Neuronal stem cell (in vitro differentiated cells): ENCODE data around the gene CNMD.

Experiments
- DNase-seq: peaks from one replicate; pipeline ENCODE4 v3.0.0-alpha.2; 2013; ENCODE audit warnings: low spot score
- H2AFZ ChIP-seq: one replicate; pipeline ENCODE4 v1.6.1; 2013; ENCODE audit warnings: mild to moderate bottlenecking, low read length, inconsistent platforms
- H2AK5ac ChIP-seq: 2 replicates; pipeline ENCODE4 v1.6.1; 2013; ENCODE audit warnings: low read depth, mild to moderate bottlenecking, inconsistent platforms, low read length, moderate library complexity, mixed read lengths
- H2BK120ac ChIP-seq: 2 replicates; pipeline ENCODE4 v1.6.1; 2013; ENCODE audit warnings: low read depth, mild to moderate bottlenecking, inconsistent platforms, low read length, moderate library complexity, mixed read lengths
- H2BK12ac ChIP-seq: one replicate; pipeline ENCODE4 v1.6.1; 2013; ENCODE audit warnings: low read length, inconsistent platforms
- H2BK15ac ChIP-seq: 2 replicates; pipeline ENCODE4 v1.6.1; 2013; ENCODE audit warnings: mild to moderate bottlenecking, low read length, inconsistent platforms, mixed read lengths
- H2BK5ac ChIP-seq: one replicate; pipeline ENCODE4 v1.6.1; 2013; ENCODE audit warnings: inconsistent platforms, mild to moderate bottlenecking, low read length, moderate library complexity
- H3K14ac ChIP-seq: one replicate; pipeline ENCODE4 v1.6.1; 2013; ENCODE audit warnings: low read length, inconsistent platforms
- H3K18ac ChIP-seq: 2 replicates; pipeline ENCODE4 v1.6.1; 2013; ENCODE audit warnings: low read length, inconsistent platforms
- H3K23ac ChIP-seq: 2 replicates; pipeline ENCODE4 v1.6.1; 2013; ENCODE audit warnings: low read depth, mild to moderate bottlenecking, mixed read lengths, low read length, inconsistent platforms; ENCODE audit not compliant: poor library complexity
- H3K27ac ChIP-seq: replicated peaks from 3 replicates; pipeline ENCODE4 v1.5.1; 2013; ENCODE audit warnings: low read length, inconsistent platforms
- H3K27me3 ChIP-seq, 3 experiments: 2 replicates each; pipeline ENCODE4 v1.6.1; 2013; ENCODE audit warnings: low read length in 3 of 3, mild to moderate bottlenecking in 2 of 3, inconsistent platforms in 1 of 3, low read depth in 1 of 3, mixed read lengths in 1 of 3, moderate library complexity in 1 of 3; ENCODE audit not compliant: control insufficient read depth in 3 of 3, insufficient read depth in 3 of 3
- H3K36me3 ChIP-seq, 2 donors: replicated peaks in 1 of 2; 2 replicates each; pipeline ENCODE4 v1.6.1; 2013; ENCODE audit warnings: low read length in 2 of 2; ENCODE audit not compliant: control insufficient read depth in 2 of 2, insufficient read depth in 2 of 2
- H3K4ac ChIP-seq: 2 replicates; pipeline ENCODE4 v1.6.1; 2013; ENCODE audit warnings: inconsistent platforms, mild to moderate bottlenecking, low read length, moderate library complexity
- H3K4me1 ChIP-seq, 2 donors: 1 replicate in 1 of 2; 2 replicates in 1 of 2; pipeline ENCODE4 v1.6.1; 2013; ENCODE audit warnings: low read length in 2 of 2, low read depth in 1 of 2; ENCODE audit not compliant: control insufficient read depth in 2 of 2, insufficient read depth in 1 of 2
- H3K4me2 ChIP-seq: one replicate; pipeline ENCODE4 v1.6.1; 2013; ENCODE audit warnings: mild to moderate bottlenecking, low read length, inconsistent platforms; ENCODE audit not compliant: insufficient read depth, poor library complexity, severe bottlenecking
- H3K4me3 ChIP-seq, 2 donors: 2 replicates each; pipeline ENCODE4 v1.5.1; 2013; ENCODE audit warnings: low read length in 2 of 2, mild to moderate bottlenecking in 2 of 2, inconsistent platforms in 1 of 2, moderate library complexity in 1 of 2
- H3K79me1 ChIP-seq: one replicate; pipeline ENCODE4 v1.6.1; 2013; ENCODE audit warnings: low read depth, mild to moderate bottlenecking, inconsistent platforms, low read length, moderate library complexity
- H3K9ac ChIP-seq: one replicate; pipeline ENCODE4 v1.6.1; 2013; ENCODE audit warnings: mild to moderate bottlenecking, low read depth, low read length, inconsistent platforms; ENCODE audit not compliant: poor library complexity
- H3K9me3 ChIP-seq, 2 donors: replicated peaks in 1 of 2; 2 replicates each; pipeline versions ENCODE3 to v1.6.1; 2013; ENCODE audit warnings: low read length in 2 of 2, mild to moderate bottlenecking in 2 of 2, inconsistent platforms in 1 of 2, low read depth in 1 of 2, mixed read lengths in 1 of 2, moderate library complexity in 1 of 2; ENCODE audit not compliant: control insufficient read depth in 2 of 2, insufficient read depth in 1 of 2
- H4K8ac ChIP-seq: one replicate; pipeline ENCODE4 v1.6.1; 2013; ENCODE audit warnings: low read depth, mild to moderate bottlenecking, inconsistent platforms, low read length, moderate library complexity
- H4K91ac ChIP-seq: one replicate; pipeline ENCODE4 v1.6.1; 2013; ENCODE audit warnings: low read length, low read depth, mild to moderate bottlenecking, inconsistent platforms; ENCODE audit not compliant: poor library complexity
- WGBS, 2 donors: extraction: QIAGEN DNeasy Blood & Tissue Kit; methylation state at CpG; one replicate each; pipeline ENCODE4 v1.1.7; 2013; ENCODE audit warnings: missing lambda C conversion rate in 2 of 2, mixed read lengths in 1 of 2; ENCODE audit not compliant: insufficient read length in 2 of 2, insufficient replicate concordance in 1 of 2; ENCODE audit errors: extremely low coverage in 2 of 2; 5-methylcytosine and 5-hydroxymethylcytosine counted together

CNMD gene

DNA sequence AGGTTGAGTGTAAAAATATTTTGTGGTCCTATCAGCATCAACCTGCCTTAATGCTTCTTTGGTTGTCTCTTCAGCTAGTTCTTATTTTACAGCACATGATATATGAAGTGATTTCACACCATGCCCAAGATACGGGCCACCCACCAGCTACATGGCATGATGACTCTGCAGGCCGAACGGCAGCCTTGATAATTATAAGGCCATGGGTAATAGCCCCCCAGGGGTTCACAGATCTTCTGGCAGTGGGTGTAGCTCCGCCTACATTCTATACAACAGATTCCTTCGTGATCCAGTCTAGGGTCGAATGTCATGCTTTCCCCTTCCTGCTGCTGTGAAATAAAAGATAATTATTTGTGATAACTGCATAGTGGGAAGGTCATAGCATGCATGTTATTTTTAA, 36.1 kb downstream of the CNMD start:
- H3K18ac ChIP-seq, result no peak overlapping the region
- no peak overlapping the region for H4K91ac ChIP-seq
- no peak overlapping the region for H3K27ac ChIP-seq
- H3K4ac ChIP-seq, result no peak overlapping the region
- H3K36me3 ChIP-seq, result peaks cover 0 to 12% of the 10 kb centered on the region in 2 donors
- H3K4me1 ChIP-seq, result peaks cover 2 to 10% of the 10 kb centered on the region in 2 donors
- H3K4me2 ChIP-seq, result no peak overlapping the region
- H3K27me3 ChIP-seq, result no peaks in the 10 kb centered on the region
- H4K8ac ChIP-seq, result no peak overlapping the region
- no peak overlapping the region for H3K14ac ChIP-seq
- DNase-seq, result no peak
- no peak overlapping the region for H2AK5ac ChIP-seq
- H2BK5ac ChIP-seq, result no peak overlapping the region
- no peak overlapping the region for H2BK12ac ChIP-seq
- H3K9ac ChIP-seq, result no peak overlapping the region
- H3K23ac ChIP-seq, result no peak overlapping the region
- H2BK15ac ChIP-seq, result no peak overlapping the region
- H3K4me3 ChIP-seq, result no peak overlapping the region
- H3K79me1 ChIP-seq, result no peaks in the 10 kb centered on the region
- no peak overlapping the region for H2BK120ac ChIP-seq
- no peak overlapping the region for H2AFZ ChIP-seq
- WGBS, 2 donors, result no CpG with 5 or more reads among the region's 6 CpGs
- H3K9me3 ChIP-seq, result no peaks in the 10 kb centered on the region

DNA sequence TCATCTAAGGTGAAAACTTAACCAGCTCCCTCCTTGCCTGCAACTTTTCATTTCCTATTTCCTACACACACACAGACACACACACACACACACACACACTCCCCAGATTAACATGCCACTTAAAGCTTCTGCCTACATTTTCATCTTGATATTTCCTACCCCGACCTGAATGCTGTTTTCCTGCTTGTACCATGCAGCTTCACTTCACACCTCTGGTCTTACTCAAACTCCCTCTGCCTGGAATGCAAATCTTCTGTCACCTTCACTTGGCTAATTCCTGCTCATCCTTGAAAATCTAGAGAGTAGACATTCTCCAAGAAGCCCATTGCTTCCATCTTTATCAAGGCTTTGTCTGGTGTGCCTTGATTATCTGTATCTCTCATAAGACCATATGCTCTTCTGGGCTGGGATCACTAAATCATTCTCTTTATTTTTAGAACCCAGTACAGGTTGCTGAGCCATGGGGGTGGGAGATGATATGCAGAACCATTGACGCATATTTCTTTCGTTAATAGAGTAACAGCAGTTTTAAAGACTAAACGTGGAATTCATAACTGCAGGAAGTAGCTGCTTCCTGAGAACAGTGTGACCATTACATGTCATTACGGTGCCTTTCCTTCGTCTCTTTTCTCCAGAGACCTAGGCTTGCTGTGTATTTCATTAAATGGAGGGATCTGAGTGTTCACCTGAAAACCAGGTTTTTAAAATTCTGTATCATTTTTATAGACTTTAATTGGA, 37.7 kb downstream of the CNMD start:
- Histone ChIP-seq H3K18ac (no peak overlapping the region), H2BK5ac (no peak overlapping the region), H3K27ac (no peak overlapping the region), H3K4me1 (peaks cover 2 to 10% of the 10 kb centered on the region in 2 donors), H4K91ac (no peak overlapping the region), H3K27me3 (no peaks in the 10 kb centered on the region), H2AK5ac (no peak overlapping the region), H3K14ac (no peak overlapping the region), H3K4me3 (no peak overlapping the region), H3K4ac (no peak overlapping the region), H2BK15ac (no peak overlapping the region), H3K4me2 (no peak overlapping the region), H3K79me1 (no peaks in the 10 kb centered on the region), H3K9ac (no peak overlapping the region), H3K36me3 (peaks cover 0 to 20% of the 10 kb centered on the region in 2 donors), H4K8ac (no peak overlapping the region), H3K23ac (no peak overlapping the region), H3K9me3 (no peaks in the 10 kb centered on the region), H2AFZ (no peak overlapping the region), H2BK120ac (no peak overlapping the region), H2BK12ac (no peak overlapping the region)
- WGBS, 2 donors, result no CpG with 5 or more reads among the region's 6 CpGs
- DNase-seq, result no peak

DNA sequence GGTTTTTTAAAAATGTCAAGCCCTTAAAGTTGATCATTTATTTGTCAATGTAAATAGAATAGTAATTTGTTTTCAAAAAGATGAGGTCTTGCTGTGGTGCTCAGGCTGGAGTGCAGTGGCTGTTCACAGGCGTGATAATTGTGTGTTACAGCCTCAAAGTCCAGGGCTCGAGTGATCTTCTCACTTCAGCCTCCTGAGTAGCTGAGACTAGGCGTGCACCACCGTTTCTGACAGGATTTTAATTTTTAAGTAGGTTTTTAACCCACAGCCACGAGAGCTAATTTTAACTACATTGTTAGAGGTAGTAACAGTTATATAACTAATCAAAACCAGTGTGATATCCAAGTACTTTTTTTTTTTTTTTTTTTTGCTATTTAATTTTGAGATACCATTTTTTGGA, 43.1 kb downstream of the CNMD start:
- no peak overlapping the region for H4K8ac ChIP-seq
- H3K4ac ChIP-seq, result no peak overlapping the region
- no peak overlapping the region for H2AK5ac ChIP-seq
- H3K4me3 ChIP-seq, result no peak overlapping the region
- H2BK15ac ChIP-seq, result no peak overlapping the region
- no peaks in the 10 kb centered on the region for H3K4me1 ChIP-seq
- H3K23ac ChIP-seq, result no peak overlapping the region
- H3K36me3 ChIP-seq, result peaks cover 0 to 32% of the 10 kb centered on the region in 2 donors
- H2BK120ac ChIP-seq, result no peak overlapping the region
- H3K79me1 ChIP-seq, result no peaks in the 10 kb centered on the region
- no peaks in the 10 kb centered on the region for H3K27me3 ChIP-seq
- H2AFZ ChIP-seq, result no peak overlapping the region
- no peak overlapping the region for H3K18ac ChIP-seq
- H3K27ac ChIP-seq, result no peak overlapping the region
- H3K9ac ChIP-seq, result no peak overlapping the region
- H3K4me2 ChIP-seq, result no peak overlapping the region
- DNase-seq, result no peak
- H2BK5ac ChIP-seq, result no peak overlapping the region
- H2BK12ac ChIP-seq, result no peak overlapping the region
- H4K91ac ChIP-seq, result no peak overlapping the region
- no peaks in the 10 kb centered on the region for H3K9me3 ChIP-seq
- H3K14ac ChIP-seq, result no peak overlapping the region
- no CpG with 5 or more reads among the region's 5 CpGs for WGBS, 2 donors

DNA sequence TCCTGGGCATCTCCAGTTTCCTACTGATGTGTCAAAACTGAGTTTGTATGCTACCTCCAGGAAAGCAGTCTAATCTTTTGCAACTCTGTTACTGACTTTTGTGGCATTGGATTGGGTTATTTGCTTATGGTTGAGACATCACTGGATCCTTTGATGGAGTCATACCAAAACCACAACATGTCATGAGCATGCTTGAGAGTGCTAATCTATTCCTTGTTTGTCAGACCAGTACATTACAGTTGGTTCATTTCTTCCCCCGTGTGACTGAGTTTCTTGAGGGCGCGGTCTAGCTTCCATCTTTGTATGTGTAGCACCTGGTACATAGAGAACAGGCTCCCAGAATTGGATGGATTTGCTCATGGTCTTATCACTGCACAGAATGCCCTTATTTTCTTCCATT, 43.8 kb downstream of the CNMD start:
- Histone ChIP-seq H2BK15ac (no peak overlapping the region), H3K14ac (no peak overlapping the region), H3K23ac (no peak overlapping the region), H4K8ac (no peak overlapping the region), H3K4me2 (no peak overlapping the region), H3K27ac (no peak overlapping the region), H2BK120ac (no peak overlapping the region), H3K4ac (no peak overlapping the region), H3K79me1 (no peaks in the 10 kb centered on the region), H2BK12ac (no peak overlapping the region), H2BK5ac (no peak overlapping the region), H3K9me3 (no peaks in the 10 kb centered on the region), H4K91ac (no peak overlapping the region), H3K9ac (no peak overlapping the region), H3K27me3 (no peaks in the 10 kb centered on the region), H2AFZ (no peak overlapping the region), H3K4me3 (no peak overlapping the region), H2AK5ac (no peak overlapping the region), H3K18ac (no peak overlapping the region), H3K4me1 (no peaks in the 10 kb centered on the region), H3K36me3 (peaks cover 0 to 39% of the 10 kb centered on the region in 2 donors)
- WGBS, 2 donors, result no CpG with 5 or more reads among the region's 3 CpGs
- DNase-seq, result no peak
